WTC11 (cell line): Measurements from ENCODE around the gene FABP1. TPM values are rescaled to one million over a fixed set of nuclear protein-coding genes. Genes with fewer than 3 reads are reported as not detected.

ENCODE experiments used
- ATAC-seq: fragments of 200-7000 bp; cut with Tn5 transposase; 2 replicates; pipeline ENCODE4 v1.10.0; 2021; ENCODE audit warnings: mild to moderate bottlenecking, moderate library complexity
- CTCF ChIA-PET: fragments of 300-600 bp; sonication (Branson Sonifier 250); formaldehyde crosslinking; loops from one replicate; lab custom pipeline; 2021; ENCODE audit warnings: antibody characterized with exemption; lab: Charles Lee
- POLR2A ChIA-PET: fragments of 350-600 bp; sonication (Branson Sonifier 250); formaldehyde crosslinking; loops from one replicate; lab custom pipeline; 2021; ENCODE audit warnings: antibody characterized with exemption; lab: Charles Lee
- DNase-seq: peaks from one replicate; pipeline ENCODE4 v3.0.0; 2021; ENCODE audit warnings: low spot score
- H3K27ac Mint-ChIP-seq: 2 replicates; pipeline ENCODE4 v1.8.0; 2021; ENCODE audit warnings: mixed read lengths
- H3K27me3 Mint-ChIP-seq: 2 replicates; pipeline ENCODE4 v1.8.0; 2021; ENCODE audit warnings: low read depth, mild to moderate bottlenecking, moderate library complexity, mixed read lengths
- H3K36me3 Mint-ChIP-seq: 2 replicates; pipeline ENCODE4 v1.8.0; 2021; ENCODE audit warnings: mixed read lengths
- H3K4me1 Mint-ChIP-seq: 2 replicates; pipeline ENCODE4 v1.8.0; 2022; ENCODE audit warnings: mixed read lengths
- H3K4me3 Mint-ChIP-seq: 2 replicates; pipeline ENCODE4 v1.8.0; 2021; ENCODE audit warnings: mild to moderate bottlenecking, moderate library complexity, mixed read lengths
- H3K9me3 Mint-ChIP-seq: 2 replicates; pipeline ENCODE4 v1.8.0; 2021; ENCODE audit warnings: mixed read lengths
- E2F4 ChIP-seq: sonication (generic); formaldehyde crosslinking; IDR thresholded peaks from 2 replicates; pipeline ENCODE4 v1.8.1; 2022; ENCODE audit warnings: low read depth, mild to moderate bottlenecking, moderate library complexity, missing genetic modification reagents, borderline replicate concordance
- ELF4 ChIP-seq: sonication (generic); formaldehyde crosslinking; IDR thresholded peaks from 2 replicates; pipeline ENCODE4 v1.8.1; 2022; ENCODE audit warnings: low read depth, mild to moderate bottlenecking, moderate library complexity, missing genetic modification reagents
- ERG ChIP-seq: fragments of 250-450 bp; sonication (Bioruptor Pico); IDR thresholded peaks from 2 replicates; pipeline ENCODE4 v1.8.0; 2021; ENCODE audit warnings: mild to moderate bottlenecking
- ETV6 ChIP-seq: sonication (generic); formaldehyde crosslinking; IDR thresholded peaks from 2 replicates; pipeline ENCODE4 v1.8.1; 2022; ENCODE audit warnings: mild to moderate bottlenecking, missing genetic modification reagents
- PRDM15 ChIP-seq: sonication (generic); formaldehyde crosslinking; IDR thresholded peaks from 2 replicates; pipeline ENCODE4 v1.8.0; 2022; ENCODE audit warnings: missing genetic modification reagents
- ZBTB21 ChIP-seq: sonication (generic); formaldehyde crosslinking; IDR thresholded peaks from 2 replicates; pipeline ENCODE4 v1.8.1; 2023; ENCODE audit warnings: mild to moderate bottlenecking, missing genetic modification reagents, borderline replicate concordance
- ZNF121 ChIP-seq: sonication (generic); formaldehyde crosslinking; IDR thresholded peaks from 2 replicates; pipeline ENCODE4 v1.8.0; 2023; ENCODE audit warnings: missing genetic modification reagents
- ZNF317 ChIP-seq: sonication (generic); formaldehyde crosslinking; IDR thresholded peaks from 2 replicates; pipeline ENCODE4 v1.8.1; 2023; ENCODE audit warnings: low read depth, mild to moderate bottlenecking, moderate library complexity, missing genetic modification reagents, borderline replicate concordance
- ZSCAN18 ChIP-seq: fragments of 250-450 bp; sonication (Bioruptor Pico); IDR thresholded peaks from 2 replicates; pipeline ENCODE4 v2.1.2; 2022; ENCODE audit warnings: mild to moderate bottlenecking, moderate library complexity
- total RNA-seq: library from RNA; stranded (reverse); gene quantifications from 3 replicates; pipeline ENCODE4 v1.2.3, GENCODE V29; 2021
- TF ChIP-seq, protein P1 (sequence below): fragments of 250-450 bp; sonication (Bioruptor Pico); conservative IDR thresholded peaks from 2 replicates; pipeline ENCODE4 v1.9.0; 2021; ENCODE audit warnings: mild to moderate bottlenecking
- TF ChIP-seq, protein P2 (sequence below): sonication (generic); formaldehyde crosslinking; conservative IDR thresholded peaks from 2 replicates; pipeline ENCODE4 v1.8.1; 2023; ENCODE audit warnings: mild to moderate bottlenecking, low read depth, missing genetic modification reagents, moderate library complexity
- TF ChIP-seq, protein P3 (sequence below): sonication (generic); formaldehyde crosslinking; IDR thresholded peaks from 2 replicates; pipeline ENCODE4 v1.8.0; 2023; ENCODE audit warnings: missing genetic modification reagents, mild to moderate bottlenecking, borderline replicate concordance

FABP1 gene
- total RNA-seq, 1 experiment from 2014 or later = 0.46 TPM

- Mint-ChIP-seq H3K9me3 (peaks cover 41% of the 10 kb centered on the region), H3K27me3 (peaks cover 5% of the 10 kb centered on the region), H3K4me1 (no peaks in the 10 kb centered on the region), H3K4me3 (no peak overlapping the region), H3K27ac (no peak overlapping the region), H3K36me3 (peaks cover 11% of the 10 kb centered on the region)
- no peak for DNase-seq
- CTCF ChIA-PET = interaction anchor here (0.9 kb wide), 1 partner anchor 11 kb away, joined by 3 read pairs; no protein-coding TSS in a partner anchor
- TF ChIP-seq, protein P1, sequence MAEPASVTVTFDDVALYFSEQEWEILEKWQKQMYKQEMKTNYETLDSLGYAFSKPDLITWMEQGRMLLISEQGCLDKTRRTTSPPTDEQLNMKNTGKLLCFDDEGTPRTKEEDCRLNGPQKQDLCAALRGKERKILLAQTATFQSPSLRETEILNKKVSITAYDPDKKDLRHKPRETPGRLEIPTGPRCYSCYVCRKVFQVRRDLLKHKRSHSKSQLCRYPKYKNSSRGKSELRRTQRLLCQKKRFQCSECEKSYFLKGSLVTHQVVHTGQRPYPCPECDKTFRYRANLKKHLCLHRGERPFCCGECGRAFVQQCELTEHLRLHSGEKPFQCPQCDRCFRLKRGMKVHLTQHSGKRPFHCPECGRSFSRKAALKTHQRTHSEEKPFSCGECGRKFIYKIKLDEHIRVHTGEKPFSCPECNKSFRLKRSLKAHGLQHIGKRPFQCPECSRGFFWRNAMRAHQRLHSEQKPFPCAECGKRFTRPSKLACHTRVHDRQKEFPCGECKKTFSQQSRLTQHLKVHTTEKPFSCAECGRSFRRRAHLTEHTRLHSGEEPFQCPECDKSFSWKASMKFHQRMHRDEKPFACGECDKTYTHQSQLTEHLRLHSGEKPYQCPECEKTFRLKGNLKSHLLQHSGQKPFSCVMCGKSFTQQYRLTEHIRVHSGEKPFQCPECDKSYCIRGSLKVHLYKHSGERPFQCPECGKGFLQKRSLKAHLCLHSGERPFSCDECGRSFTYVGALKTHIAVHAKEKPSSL (CRISPR knock-in tag) = no peak
- TF ChIP-seq ZNF317 = peak; percentile 45; the same call in 1 of the 2 replicates
- POLR2A ChIA-PET = no interaction called here
- ATAC-seq = no peak
Measured at GRCh38 chr2:88148929-88149438, 21.1 kb upstream of the FABP1 start.

GRCh38 chr2:88147145-88147544 is 19.3 kb upstream of the FABP1 start:
- CTCF ChIA-PET = no interaction called here
- DNase-seq (no peak), ATAC-seq (no peak)
- Mint-ChIP-seq H3K36me3 (peaks cover 11% of the 10 kb centered on the region), H3K27ac (no peak overlapping the region), H3K9me3 (peaks cover 30% of the 10 kb centered on the region), H3K4me1 (no peaks in the 10 kb centered on the region)
- POLR2A ChIA-PET = no interaction called here
- no peak for TF ChIP-seq ETV6 (CRISPR knock-in tag)
- TF ChIP-seq ELF4 (CRISPR knock-in tag) = no peak
- TF ChIP-seq, protein P2, sequence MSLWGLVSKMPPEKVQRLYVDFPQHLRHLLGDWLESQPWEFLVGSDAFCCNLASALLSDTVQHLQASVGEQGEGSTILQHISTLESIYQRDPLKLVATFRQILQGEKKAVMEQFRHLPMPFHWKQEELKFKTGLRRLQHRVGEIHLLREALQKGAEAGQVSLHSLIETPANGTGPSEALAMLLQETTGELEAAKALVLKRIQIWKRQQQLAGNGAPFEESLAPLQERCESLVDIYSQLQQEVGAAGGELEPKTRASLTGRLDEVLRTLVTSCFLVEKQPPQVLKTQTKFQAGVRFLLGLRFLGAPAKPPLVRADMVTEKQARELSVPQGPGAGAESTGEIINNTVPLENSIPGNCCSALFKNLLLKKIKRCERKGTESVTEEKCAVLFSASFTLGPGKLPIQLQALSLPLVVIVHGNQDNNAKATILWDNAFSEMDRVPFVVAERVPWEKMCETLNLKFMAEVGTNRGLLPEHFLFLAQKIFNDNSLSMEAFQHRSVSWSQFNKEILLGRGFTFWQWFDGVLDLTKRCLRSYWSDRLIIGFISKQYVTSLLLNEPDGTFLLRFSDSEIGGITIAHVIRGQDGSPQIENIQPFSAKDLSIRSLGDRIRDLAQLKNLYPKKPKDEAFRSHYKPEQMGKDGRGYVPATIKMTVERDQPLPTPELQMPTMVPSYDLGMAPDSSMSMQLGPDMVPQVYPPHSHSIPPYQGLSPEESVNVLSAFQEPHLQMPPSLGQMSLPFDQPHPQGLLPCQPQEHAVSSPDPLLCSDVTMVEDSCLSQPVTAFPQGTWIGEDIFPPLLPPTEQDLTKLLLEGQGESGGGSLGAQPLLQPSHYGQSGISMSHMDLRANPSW (CRISPR knock-in tag) = no peak
- no peak for TF ChIP-seq ZNF317
- no peak for TF ChIP-seq ERG
- no peak for TF ChIP-seq E2F4 (CRISPR knock-in tag)
- TF ChIP-seq ZSCAN18 (CRISPR knock-in tag) = no peak
- no peak for TF ChIP-seq ZBTB21
- no peak for TF ChIP-seq PRDM15 (CRISPR knock-in tag)
- no peak for TF ChIP-seq ZNF121 (CRISPR knock-in tag)
- TF ChIP-seq, protein P3, sequence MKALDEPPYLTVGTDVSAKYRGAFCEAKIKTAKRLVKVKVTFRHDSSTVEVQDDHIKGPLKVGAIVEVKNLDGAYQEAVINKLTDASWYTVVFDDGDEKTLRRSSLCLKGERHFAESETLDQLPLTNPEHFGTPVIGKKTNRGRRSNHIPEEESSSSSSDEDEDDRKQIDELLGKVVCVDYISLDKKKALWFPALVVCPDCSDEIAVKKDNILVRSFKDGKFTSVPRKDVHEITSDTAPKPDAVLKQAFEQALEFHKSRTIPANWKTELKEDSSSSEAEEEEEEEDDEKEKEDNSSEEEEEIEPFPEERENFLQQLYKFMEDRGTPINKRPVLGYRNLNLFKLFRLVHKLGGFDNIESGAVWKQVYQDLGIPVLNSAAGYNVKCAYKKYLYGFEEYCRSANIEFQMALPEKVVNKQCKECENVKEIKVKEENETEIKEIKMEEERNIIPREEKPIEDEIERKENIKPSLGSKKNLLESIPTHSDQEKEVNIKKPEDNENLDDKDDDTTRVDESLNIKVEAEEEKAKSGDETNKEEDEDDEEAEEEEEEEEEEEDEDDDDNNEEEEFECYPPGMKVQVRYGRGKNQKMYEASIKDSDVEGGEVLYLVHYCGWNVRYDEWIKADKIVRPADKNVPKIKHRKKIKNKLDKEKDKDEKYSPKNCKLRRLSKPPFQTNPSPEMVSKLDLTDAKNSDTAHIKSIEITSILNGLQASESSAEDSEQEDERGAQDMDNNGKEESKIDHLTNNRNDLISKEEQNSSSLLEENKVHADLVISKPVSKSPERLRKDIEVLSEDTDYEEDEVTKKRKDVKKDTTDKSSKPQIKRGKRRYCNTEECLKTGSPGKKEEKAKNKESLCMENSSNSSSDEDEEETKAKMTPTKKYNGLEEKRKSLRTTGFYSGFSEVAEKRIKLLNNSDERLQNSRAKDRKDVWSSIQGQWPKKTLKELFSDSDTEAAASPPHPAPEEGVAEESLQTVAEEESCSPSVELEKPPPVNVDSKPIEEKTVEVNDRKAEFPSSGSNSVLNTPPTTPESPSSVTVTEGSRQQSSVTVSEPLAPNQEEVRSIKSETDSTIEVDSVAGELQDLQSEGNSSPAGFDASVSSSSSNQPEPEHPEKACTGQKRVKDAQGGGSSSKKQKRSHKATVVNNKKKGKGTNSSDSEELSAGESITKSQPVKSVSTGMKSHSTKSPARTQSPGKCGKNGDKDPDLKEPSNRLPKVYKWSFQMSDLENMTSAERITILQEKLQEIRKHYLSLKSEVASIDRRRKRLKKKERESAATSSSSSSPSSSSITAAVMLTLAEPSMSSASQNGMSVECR (CRISPR knock-in tag) = no peak
- TF ChIP-seq, all 79 proteins: peak for 0
- Mint-ChIP-seq H3K4me3 (no peak overlapping the region), H3K27me3 (peaks cover 5% of the 10 kb centered on the region)
